Measurements from ENCODE around the gene TMA16. TPM values are rescaled to one million over a fixed set of nuclear protein-coding genes. Genes with fewer than 3 reads are reported as not detected.

The TMA16 gene
- total and polyA plus RNA-seq, 2 of the 8 experiments (the other 6 are each of a cell fraction or from before 2014, with no cell fraction given) = 8.0 to 64.2 TPM

GRCh38 chr4:163550869-163551267, 56.4 kb downstream of the TMA16 start:
- Histone ChIP-seq H3K4me3 (ENCODE audit: extremely low read depth in 1 of 4, insufficient read depth in 2 of 4, low read depth in 3 of 4, low read length in 4 of 4) (no peak overlapping the region), H4K5ac (ENCODE audit: insufficient read length, low read depth, low read length) (no peak overlapping the region), H4K20me1 (replicated peaks in 1 of 2; ENCODE audit: control insufficient read depth in 1 of 2, insufficient read depth in 2 of 2, low read length in 2 of 2) (no peaks in the 10 kb centered on the region), H2BK120ac (replicated peaks; ENCODE audit: low read depth, low read length) (no peak overlapping the region), H3K4me1 (replicated peaks in 1 of 4; ENCODE audit: control insufficient read depth in 3 of 4, insufficient read depth in 4 of 4, low read length in 3 of 4) (no peaks in the 10 kb centered on the region), H4K8ac (ENCODE audit: extremely low read depth, insufficient read depth, low read length) (no peak overlapping the region), H3K18ac (ENCODE audit: extremely low read depth, low read length) (no peak overlapping the region), H2AK5ac (ENCODE audit: low read depth, low read length) (no peak overlapping the region), H3K27me3 (replicated peaks in 1 of 4; ENCODE audit: control insufficient read depth in 3 of 4, extremely low read depth in 1 of 4, insufficient read depth in 3 of 4, low read length in 3 of 4) (no peaks in the 10 kb centered on the region), H2BK5ac (ENCODE audit: low read depth, low read length) (no peak overlapping the region), H4K91ac (replicated peaks; ENCODE audit: insufficient read length, low read length) (no peak overlapping the region), H3K36me3 (ENCODE audit: control insufficient read depth in 2 of 4, insufficient read depth in 4 of 4, low read length in 3 of 4) (no peaks in the 10 kb centered on the region), H3K79me2 (ENCODE audit: control insufficient read depth in 1 of 2, insufficient read depth in 2 of 2, low read length in 2 of 2) (no peaks in the 10 kb centered on the region), H3K23me2 (ENCODE audit: low read depth, low read length) (peaks cover 2% of the 10 kb centered on the region; the same call in 1 of the 2 replicates), H3K79me1 (ENCODE audit: low read depth, low read length) (no peaks in the 10 kb centered on the region), H3K56ac (replicated peaks; ENCODE audit: insufficient read length, low read depth, low read length) (no peak overlapping the region), H3K23ac (ENCODE audit: insufficient read length) (no peak overlapping the region), H3K4me2 (ENCODE audit: insufficient read depth in 1 of 2, low read depth in 2 of 2, low read length in 2 of 2) (0 out of 4 replicates have a peak overlapping the region, but pooled peaks of 1 of the 2 experiments have one; percentile 2), H3K14ac (ENCODE audit: insufficient read length) (no peak overlapping the region), H3K9me3 (ENCODE audit: insufficient read depth in 2 of 2, low read depth in 1 of 2, low read length in 1 of 2) (no peaks in the 10 kb centered on the region), H3K27ac (ENCODE audit: low read depth, low read length) (no peak overlapping the region), H2BK12ac (ENCODE audit: low read depth, low read length) (no peak overlapping the region), H3K4ac (replicated peaks; ENCODE audit: insufficient read length, low read depth, low read length) (no peak overlapping the region), H3K9ac (replicated peaks in 1 of 4; ENCODE audit: extremely low read depth in 1 of 4, low read depth in 3 of 4, low read length in 3 of 4) (no peak overlapping the region), H2AFZ (ENCODE audit: low read length) (peak overlapping the region; percentile 54; the same call in 1 of the 2 replicates), H2BK15ac (ENCODE audit: low read length) (no peak overlapping the region), H2BK20ac (ENCODE audit: low read length) (no peak overlapping the region)
- POLR2A ChIA-PET (ENCODE audit: partially characterized antibody) = interaction anchor here (0.9 to 1.1 kb wide), 2 partner anchors 127 to 209 kb away, joined by 3 read pairs; no protein-coding TSS in a partner anchor
- 86% methylated on average over 6 of the region's 6 CpGs; no CpG with 5 or more reads in 1 of the 2 experiments for WGBS, 2 experiments (ENCODE audit: extremely low coverage in 1 of 2, insufficient coverage in 1 of 2, insufficient read length in 1 of 2, insufficient replicate concordance in 2 of 2, low coverage in 1 of 2, low lambda C conversion rate in 2 of 2, missing lambda C conversion rate in 1 of 2)
- no peak for DNase-seq (ENCODE audit: low read depth in 1 of 2, low spot score in 2 of 2)
- CTCF ChIA-PET (ENCODE audit: partially characterized antibody) = interaction anchor here (0.6 to 11.1 kb wide), 30 partner anchors 8 to 1218 kb away, joined by 3 to 119 read pairs (median 4); no protein-coding TSS in a partner anchor
- no peak for FAIRE-seq
- no peak for TF ChIP-seq TAF1 (IDR thresholded peaks at IDR 0.05; ENCODE audit: low read depth, low read length)
- no peak for TF ChIP-seq TCF12 (IDR thresholded peaks at IDR 0.05; ENCODE audit: low read depth, low read length)
- no peak for TF ChIP-seq USF2 (IDR thresholded peaks at IDR 0.05; ENCODE audit: low read length)
- TF ChIP-seq SUZ12 (IDR thresholded peaks at IDR 0.05; ENCODE audit: low read length) = no peak
- TF ChIP-seq CBX8 (IDR thresholded peaks at IDR 0.05; ENCODE audit: borderline replicate concordance, low read depth, low read length) = no peak
- TF ChIP-seq NANOG (IDR thresholded peaks at IDR 0.05; ENCODE audit: insufficient read depth, low read depth, low read length, poor library complexity, severe bottlenecking) = no peak
- TF ChIP-seq RAD21 (IDR thresholded peaks at IDR 0.05 in 1 of 2, conservative IDR thresholded peaks at IDR 0.05 in 1 of 2; ENCODE audit: low read depth in 2 of 2, low read length in 2 of 2) = no peak
- no peak for TF ChIP-seq SIN3A (conservative IDR thresholded peaks at IDR 0.05 in 1 of 2, IDR thresholded peaks at IDR 0.05 in 1 of 2; ENCODE audit: low read depth in 1 of 2, low read length in 2 of 2)
- TF ChIP-seq ATF2 (IDR thresholded peaks at IDR 0.05; ENCODE audit: low read length) = no peak
